ENCODE data around the gene SHROOM2.

- TF ChIP-seq, protein P1, sequence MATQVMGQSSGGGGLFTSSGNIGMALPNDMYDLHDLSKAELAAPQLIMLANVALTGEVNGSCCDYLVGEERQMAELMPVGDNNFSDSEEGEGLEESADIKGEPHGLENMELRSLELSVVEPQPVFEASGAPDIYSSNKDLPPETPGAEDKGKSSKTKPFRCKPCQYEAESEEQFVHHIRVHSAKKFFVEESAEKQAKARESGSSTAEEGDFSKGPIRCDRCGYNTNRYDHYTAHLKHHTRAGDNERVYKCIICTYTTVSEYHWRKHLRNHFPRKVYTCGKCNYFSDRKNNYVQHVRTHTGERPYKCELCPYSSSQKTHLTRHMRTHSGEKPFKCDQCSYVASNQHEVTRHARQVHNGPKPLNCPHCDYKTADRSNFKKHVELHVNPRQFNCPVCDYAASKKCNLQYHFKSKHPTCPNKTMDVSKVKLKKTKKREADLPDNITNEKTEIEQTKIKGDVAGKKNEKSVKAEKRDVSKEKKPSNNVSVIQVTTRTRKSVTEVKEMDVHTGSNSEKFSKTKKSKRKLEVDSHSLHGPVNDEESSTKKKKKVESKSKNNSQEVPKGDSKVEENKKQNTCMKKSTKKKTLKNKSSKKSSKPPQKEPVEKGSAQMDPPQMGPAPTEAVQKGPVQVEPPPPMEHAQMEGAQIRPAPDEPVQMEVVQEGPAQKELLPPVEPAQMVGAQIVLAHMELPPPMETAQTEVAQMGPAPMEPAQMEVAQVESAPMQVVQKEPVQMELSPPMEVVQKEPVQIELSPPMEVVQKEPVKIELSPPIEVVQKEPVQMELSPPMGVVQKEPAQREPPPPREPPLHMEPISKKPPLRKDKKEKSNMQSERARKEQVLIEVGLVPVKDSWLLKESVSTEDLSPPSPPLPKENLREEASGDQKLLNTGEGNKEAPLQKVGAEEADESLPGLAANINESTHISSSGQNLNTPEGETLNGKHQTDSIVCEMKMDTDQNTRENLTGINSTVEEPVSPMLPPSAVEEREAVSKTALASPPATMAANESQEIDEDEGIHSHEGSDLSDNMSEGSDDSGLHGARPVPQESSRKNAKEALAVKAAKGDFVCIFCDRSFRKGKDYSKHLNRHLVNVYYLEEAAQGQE (IDR thresholded peaks at IDR 0.05; ENCODE audit: insufficient read depth in 1 of 2, low read depth in 2 of 2, low read length in 2 of 2) = no peak
- TF ChIP-seq SIN3A (IDR thresholded peaks at IDR 0.05; ENCODE audit: borderline replicate concordance, insufficient read depth, low read length) (no peak), TAF1 (IDR thresholded peaks at IDR 0.05; ENCODE audit: borderline replicate concordance, insufficient read depth, low read length) (no peak)
Measured at GRCh38 chrX:9923357-9923756, 137.1 kb downstream of the SHROOM2 start.

All from PFSK-1 (cell line).